ENCODE data around the gene DOCK6. TPM values are rescaled to one million over a fixed set of nuclear protein-coding genes. Genes with fewer than 3 reads are reported as not detected.

Gene DOCK6
- total RNA-seq, 1 experiment from 2014 or later, result 82.4 TPM

DNA sequence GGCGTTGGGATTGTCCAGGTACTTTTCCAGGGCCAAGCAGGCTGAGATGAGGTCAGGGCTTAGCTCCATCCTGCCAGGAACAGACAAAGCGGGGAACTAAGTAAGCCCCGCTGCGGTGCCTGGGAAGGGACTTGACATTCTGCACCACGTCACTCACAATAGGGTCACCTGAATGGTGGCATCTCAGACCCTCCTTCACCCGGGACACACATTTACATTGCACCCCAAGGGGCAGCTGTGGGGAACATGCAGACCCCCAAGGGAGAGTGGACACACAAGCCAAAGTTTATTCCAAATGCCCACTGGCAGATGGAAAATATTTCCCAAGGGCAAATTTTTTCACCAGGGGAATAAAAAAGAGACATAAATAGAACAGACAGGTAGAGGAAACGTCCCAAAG, 86.4 kb downstream of the DOCK6 start:
- H4K20me1 ChIP-seq (ENCODE audit: insufficient read depth), result no peaks in the 10 kb centered on the region
- no peaks in the 10 kb centered on the region for H3K9me3 ChIP-seq (ENCODE audit: control insufficient read depth in 1 of 2, insufficient read depth in 1 of 2, low read depth in 1 of 2, low read length in 2 of 2)
- ChIA-PET POLR2A (no interaction called here), CTCF (no interaction called here), RAD21 (ENCODE audit: low non-redundant PET in 1 of 2, low total read pairs in 2 of 2, uncharacterized antibody in 2 of 2, unreplicated experiment in 2 of 2) (no interaction called here)
- no peaks in the 10 kb centered on the region for H3K79me2 ChIP-seq (ENCODE audit: insufficient read depth, low read length)
- H3K27ac ChIP-seq (ENCODE audit: low read depth, low read length), result no peak overlapping the region
- ATAC-seq, result no peak
- DNase-seq (ENCODE audit: low read depth, low spot score), result no peak
- no peak overlapping the region for H3K4me3 ChIP-seq (replicated peaks in 1 of 2; ENCODE audit: low read depth in 1 of 2, low read length in 2 of 2)
- H3K36me3 ChIP-seq (ENCODE audit: control insufficient read depth in 1 of 2, insufficient read depth in 2 of 2, low read length in 2 of 2), result peaks cover 0 to 20% of the 10 kb centered on the region in 2 experiments; a peak in 2 of 4 replicates
- no peak overlapping the region for H2AFZ ChIP-seq (ENCODE audit: low read depth, low read length, poor library complexity, severe bottlenecking)
- H3K9me2 ChIP-seq (ENCODE audit: insufficient read depth), result no peaks in the 10 kb centered on the region
- no peaks in the 10 kb centered on the region for H3K27me3 ChIP-seq (ENCODE audit: insufficient read depth, low read length)
- H3K4me2 ChIP-seq (ENCODE audit: low read length), result no peak overlapping the region
- no peak overlapping the region for H3K9ac ChIP-seq (ENCODE audit: low read length)
- intact Hi-C loops (cut with micrococcal nuclease), result no loop called here
- no TSS peak for BruUV-seq (replicated peaks)
- TF ChIP-seq EGR1 (IDR thresholded peaks at IDR 0.05; ENCODE audit: low read depth) (no peak), POLR2A (IDR thresholded peaks at IDR 0.05; ENCODE audit: borderline replicate concordance, extremely low read depth, insufficient read depth, insufficient read length) (no peak), POLR2AphosphoS5 (IDR thresholded peaks at IDR 0.05; ENCODE audit: low read depth, low read length) (no peak), SP1 (IDR thresholded peaks at IDR 0.05; ENCODE audit: low read depth) (no peak), JUND (IDR thresholded peaks at IDR 0.05) (no peak), YY1 (IDR thresholded peaks at IDR 0.05; ENCODE audit: extremely low read depth, insufficient replicate concordance, low read depth, low read length) (no peak), FOSL1 (IDR thresholded peaks at IDR 0.05; ENCODE audit: low read depth) (no peak), RAD21 (IDR thresholded peaks at IDR 0.05; ENCODE audit: low read depth) (no peak), CBX3 (IDR thresholded peaks at IDR 0.05; ENCODE audit: low read depth) (no peak), ELF1 (IDR thresholded peaks at IDR 0.05; ENCODE audit: borderline replicate concordance, low read depth) (no peak), EZH2phosphoT487 (IDR thresholded peaks at IDR 0.05; ENCODE audit: borderline replicate concordance) (no peak), TCF7L2 (IDR thresholded peaks at IDR 0.05; ENCODE audit: borderline replicate concordance, extremely low read depth, insufficient read depth, insufficient read length) (no peak), SIN3A (IDR thresholded peaks at IDR 0.05; ENCODE audit: low read depth) (no peak), EZH2 (IDR thresholded peaks at IDR 0.05) (no peak), ZFX (IDR thresholded peaks at IDR 0.05) (no peak), CEBPB (IDR thresholded peaks at IDR 0.05; ENCODE audit: low read depth) (no peak), ZNF274 (IDR thresholded peaks at IDR 0.05; ENCODE audit: low read depth, low read length) (no peak)
- TF ChIP-seq, protein P1, sequence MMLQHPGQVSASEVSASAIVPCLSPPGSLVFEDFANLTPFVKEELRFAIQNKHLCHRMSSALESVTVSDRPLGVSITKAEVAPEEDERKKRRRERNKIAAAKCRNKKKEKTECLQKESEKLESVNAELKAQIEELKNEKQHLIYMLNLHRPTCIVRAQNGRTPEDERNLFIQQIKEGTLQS (IDR thresholded peaks at IDR 0.05), result no peak
- TF ChIP-seq, protein P2, sequence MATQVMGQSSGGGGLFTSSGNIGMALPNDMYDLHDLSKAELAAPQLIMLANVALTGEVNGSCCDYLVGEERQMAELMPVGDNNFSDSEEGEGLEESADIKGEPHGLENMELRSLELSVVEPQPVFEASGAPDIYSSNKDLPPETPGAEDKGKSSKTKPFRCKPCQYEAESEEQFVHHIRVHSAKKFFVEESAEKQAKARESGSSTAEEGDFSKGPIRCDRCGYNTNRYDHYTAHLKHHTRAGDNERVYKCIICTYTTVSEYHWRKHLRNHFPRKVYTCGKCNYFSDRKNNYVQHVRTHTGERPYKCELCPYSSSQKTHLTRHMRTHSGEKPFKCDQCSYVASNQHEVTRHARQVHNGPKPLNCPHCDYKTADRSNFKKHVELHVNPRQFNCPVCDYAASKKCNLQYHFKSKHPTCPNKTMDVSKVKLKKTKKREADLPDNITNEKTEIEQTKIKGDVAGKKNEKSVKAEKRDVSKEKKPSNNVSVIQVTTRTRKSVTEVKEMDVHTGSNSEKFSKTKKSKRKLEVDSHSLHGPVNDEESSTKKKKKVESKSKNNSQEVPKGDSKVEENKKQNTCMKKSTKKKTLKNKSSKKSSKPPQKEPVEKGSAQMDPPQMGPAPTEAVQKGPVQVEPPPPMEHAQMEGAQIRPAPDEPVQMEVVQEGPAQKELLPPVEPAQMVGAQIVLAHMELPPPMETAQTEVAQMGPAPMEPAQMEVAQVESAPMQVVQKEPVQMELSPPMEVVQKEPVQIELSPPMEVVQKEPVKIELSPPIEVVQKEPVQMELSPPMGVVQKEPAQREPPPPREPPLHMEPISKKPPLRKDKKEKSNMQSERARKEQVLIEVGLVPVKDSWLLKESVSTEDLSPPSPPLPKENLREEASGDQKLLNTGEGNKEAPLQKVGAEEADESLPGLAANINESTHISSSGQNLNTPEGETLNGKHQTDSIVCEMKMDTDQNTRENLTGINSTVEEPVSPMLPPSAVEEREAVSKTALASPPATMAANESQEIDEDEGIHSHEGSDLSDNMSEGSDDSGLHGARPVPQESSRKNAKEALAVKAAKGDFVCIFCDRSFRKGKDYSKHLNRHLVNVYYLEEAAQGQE (IDR thresholded peaks at IDR 0.05; ENCODE audit: low read depth), result no peak
- TF ChIP-seq, protein P3, sequence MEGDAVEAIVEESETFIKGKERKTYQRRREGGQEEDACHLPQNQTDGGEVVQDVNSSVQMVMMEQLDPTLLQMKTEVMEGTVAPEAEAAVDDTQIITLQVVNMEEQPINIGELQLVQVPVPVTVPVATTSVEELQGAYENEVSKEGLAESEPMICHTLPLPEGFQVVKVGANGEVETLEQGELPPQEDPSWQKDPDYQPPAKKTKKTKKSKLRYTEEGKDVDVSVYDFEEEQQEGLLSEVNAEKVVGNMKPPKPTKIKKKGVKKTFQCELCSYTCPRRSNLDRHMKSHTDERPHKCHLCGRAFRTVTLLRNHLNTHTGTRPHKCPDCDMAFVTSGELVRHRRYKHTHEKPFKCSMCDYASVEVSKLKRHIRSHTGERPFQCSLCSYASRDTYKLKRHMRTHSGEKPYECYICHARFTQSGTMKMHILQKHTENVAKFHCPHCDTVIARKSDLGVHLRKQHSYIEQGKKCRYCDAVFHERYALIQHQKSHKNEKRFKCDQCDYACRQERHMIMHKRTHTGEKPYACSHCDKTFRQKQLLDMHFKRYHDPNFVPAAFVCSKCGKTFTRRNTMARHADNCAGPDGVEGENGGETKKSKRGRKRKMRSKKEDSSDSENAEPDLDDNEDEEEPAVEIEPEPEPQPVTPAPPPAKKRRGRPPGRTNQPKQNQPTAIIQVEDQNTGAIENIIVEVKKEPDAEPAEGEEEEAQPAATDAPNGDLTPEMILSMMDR (IDR thresholded peaks at IDR 0.05 in 2 of 3, conservative IDR thresholded peaks at IDR 0.05 in 1 of 3; ENCODE audit: borderline replicate concordance in 1 of 3, insufficient read depth in 1 of 3, low read depth in 2 of 3, low read length in 2 of 3), result no peak
- peaks cover 0 to 3% of the 10 kb centered on the region in 2 experiments; a peak in 1 of 4 replicates for H3K4me1 ChIP-seq (ENCODE audit: control insufficient read depth in 1 of 2, insufficient read depth in 2 of 2, low read length in 2 of 2)
